ENCODE data around the gene KLK13.

The KLK13 gene

DNA sequence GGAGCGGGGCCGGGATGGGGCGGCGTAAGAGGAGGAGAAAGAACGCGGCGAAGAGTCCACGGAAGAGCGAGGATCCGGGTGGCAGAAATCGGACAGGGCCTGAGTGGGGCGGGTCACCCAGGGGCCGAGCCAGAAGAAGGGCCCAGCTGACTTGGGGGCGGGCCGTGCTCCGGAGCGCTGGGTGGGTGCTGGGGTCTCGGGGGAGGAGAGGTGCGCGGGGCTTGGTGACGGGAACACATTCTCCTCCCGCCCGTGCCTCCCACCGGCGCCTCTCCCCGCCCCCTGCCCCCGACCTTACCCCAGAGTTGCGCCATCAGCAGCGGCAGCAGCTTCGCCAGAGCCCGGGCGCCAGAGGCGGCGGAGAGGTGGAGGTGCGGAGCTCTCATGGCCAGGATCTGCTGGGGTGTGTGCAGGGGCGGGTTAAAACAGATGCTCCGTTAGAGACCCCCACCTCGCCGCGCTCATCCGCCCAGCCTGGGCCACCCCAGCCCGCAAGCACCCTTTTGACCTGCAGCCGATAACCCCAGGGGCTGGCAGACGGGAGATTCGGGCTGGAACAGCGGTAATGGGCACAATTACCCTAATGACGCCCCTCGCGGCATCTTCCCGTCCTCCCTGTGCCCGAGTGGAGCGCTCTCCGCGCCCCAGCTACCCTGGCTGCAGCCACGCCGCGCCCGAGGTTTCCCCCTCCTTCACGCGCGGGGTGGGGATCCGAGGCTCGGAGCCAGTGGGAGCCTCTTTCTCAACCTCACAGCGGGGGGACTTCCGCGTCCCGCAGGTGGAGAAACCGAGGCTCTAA lies 45.9 kb downstream of the KLK13 start:
- no peak for DNase-seq

DNA sequence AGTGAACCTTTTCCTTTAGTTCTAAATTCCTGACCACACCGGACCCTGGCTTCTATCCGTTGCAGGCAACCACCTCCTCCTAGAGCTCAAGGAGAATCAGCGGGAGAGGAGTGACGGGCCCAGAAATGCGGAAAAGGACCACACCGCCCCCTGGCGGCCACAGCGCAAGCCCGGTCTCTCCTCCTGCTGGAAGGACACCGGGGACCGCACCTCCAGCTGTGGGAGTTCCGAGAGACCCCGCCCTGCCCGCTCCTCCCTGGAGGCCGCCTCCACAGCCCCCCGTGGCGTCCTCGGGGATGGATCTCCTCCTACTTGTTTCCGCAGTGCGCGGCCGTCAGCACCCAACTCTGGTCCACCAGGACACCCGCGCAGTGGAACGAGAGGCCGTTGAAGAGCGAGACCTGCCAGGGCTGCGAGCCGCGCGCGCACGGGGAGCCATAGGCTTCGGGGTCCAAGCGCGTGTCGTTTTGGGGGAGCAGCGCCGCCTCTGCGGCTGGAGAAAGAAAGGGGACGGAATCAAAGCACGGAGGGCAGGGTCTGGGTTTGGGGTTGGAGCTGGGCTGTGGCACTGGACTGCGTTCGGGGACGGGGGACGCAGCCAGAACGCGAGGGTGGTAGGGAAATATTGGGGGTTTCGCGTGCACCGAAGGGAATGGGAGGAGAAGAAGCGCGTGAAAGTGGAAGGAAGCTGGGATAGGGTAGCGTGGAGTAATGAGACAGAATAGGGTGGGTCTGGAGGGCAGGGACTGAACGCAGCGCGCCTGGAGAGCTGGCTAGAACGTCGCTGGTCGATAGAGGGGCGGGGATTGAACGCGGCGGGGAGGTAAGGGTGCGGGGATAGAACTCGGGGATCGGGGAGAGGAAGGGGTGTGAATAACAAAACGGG lies 47.9 kb downstream of the KLK13 start:
- DNase-seq = peak; percentile 42

DNA sequence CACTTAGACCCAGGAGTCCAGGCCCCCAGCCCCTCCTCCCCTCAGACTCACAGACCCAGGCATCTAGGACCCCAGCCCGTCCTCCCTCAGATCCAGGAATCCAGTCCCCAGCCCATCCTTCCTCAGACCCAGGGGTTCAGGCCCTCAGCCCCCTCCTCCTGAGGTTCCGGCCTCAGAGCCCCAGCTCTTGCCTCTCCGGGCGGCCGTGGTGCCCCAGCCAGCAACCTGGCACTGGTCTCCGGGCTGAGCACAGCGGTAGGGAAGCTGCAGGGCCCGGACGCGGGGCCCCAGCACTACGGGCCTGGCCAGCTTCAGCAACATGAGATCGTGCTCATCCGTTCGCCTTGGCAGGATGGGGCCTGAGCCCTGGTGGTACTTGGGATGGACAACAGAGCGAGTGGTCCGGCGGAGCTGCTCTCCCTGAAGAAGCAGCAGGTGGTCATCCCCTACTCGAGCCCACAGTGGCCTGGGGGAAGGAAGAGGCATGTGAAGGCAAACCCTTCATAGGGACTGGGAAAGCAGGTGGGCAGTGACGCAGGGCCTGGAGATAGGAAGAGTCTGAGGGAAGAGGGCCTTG lies 49.1 kb downstream of the KLK13 start:
- DNase-seq = no peak

DNA sequence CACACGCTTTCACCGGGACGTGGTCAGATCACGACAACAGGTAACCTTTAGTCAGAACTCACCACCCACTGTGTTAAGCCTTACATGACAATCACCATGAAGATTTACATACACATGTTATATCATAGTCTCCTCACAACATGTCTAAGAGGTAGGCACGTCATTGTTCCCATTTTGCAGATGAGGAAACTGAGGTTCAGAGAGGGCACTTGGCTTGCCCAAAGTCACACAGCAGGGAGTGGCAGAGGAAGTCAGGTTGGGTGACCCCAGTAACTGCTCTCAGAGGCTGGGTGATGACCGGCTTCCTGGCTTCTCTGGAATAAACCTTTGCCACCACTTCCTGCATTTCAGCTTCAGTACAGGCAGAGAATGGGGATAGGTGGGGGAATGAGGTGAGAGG lies 50.6 kb downstream of the KLK13 start:
- DNase-seq = no peak

DNA sequence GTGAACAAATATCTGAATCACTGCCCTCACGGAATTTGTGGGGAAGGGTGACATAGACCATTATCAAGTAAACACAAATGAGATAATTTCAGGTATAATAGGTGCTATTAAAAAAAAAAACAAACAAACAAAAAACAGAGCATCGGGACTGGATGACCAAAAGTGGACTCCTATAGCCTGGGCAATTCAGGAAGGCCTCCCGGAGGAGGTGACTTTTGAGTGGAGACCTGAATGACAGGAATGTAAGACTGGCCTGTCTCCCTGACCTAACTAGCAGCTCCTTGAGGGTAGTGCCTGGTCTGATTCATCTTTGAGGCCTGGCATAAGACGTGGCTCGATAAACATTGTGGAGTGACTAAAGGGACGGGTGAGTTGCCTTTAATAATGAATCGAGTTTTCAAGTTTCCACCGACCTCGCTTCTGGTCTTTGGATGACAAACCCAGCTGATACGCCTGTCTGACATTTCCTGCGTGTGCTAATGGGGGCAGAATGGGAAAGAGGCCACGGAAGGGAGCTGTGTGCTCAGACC lies 52.2 kb downstream of the KLK13 start:
- no peak for DNase-seq

DNA sequence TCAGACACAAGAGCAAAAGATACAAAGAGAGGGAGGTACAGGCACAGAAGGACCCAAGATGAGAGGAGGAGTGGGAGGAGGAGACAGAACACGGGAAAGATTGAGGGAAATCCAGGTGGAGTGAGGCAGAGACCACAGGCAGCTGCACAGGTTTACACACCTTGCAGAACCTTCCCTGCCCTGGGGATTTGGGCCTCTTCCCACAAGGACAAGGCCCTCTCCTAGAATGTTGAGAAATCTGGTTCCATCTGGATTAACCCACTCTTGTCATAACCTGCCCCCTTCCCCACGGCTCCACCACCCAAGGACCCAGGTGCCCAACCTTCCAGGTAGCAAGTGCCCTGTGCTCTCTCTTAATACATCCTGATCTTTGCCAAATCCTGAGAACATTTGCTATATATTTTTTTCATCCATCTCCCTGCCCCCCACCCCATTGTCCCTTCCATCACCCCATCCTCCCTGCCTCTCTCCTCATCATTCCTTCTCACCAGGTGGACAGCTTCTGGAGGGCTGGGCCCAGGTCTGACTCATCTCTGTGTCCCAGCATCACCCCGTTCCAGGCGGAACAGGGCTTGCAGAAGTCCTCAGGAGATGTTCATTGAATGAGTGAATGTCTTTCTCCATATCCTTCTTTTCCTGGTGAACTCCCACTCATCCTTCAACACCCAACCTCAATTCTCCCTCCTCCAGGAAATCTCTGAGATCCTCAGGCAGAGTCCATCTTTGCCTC lies 54.7 kb downstream of the KLK13 start:
- no peak for DNase-seq

DNA sequence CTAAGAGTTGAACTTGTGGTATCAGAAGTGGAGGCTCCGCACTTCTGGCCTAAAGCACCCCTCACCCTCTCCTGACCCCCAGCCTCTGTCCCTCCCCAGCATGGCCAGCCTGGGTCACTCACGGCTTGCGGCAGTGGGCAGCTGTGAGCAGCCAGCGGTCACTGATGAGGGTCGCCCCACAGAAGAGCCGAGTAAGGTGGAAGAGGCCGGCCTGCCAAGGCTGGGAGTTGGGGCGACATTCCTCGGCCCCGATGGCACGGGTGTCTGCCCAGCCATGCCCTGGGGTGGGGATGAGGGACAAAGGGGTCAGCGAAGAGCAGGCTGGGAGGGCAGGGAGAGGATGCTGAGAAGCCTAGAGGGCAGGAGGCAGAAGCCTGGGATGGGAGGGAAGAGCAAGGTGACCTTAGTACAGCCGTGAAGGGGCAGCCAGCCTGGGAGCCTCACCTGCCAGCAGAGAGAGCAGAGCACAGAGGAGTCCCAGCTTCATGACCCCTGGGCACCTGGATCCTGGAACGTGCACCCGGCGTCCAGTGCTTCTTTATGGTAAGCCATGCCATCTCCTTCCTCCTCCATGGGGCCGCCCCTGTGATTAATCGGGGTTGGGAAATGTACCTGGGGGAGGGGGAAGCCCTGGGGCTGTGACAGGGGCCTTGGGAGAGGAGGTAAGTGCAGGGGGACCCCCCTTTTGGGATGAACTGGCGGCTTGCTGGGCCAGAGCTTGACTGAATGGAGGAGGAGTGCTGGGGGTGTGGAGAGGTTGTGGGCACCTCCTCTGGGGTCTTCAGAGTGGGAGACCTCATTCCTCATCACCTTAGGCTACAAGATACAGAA lies 55.6 kb downstream of the KLK13 start:
- DNase-seq = no peak

DNA sequence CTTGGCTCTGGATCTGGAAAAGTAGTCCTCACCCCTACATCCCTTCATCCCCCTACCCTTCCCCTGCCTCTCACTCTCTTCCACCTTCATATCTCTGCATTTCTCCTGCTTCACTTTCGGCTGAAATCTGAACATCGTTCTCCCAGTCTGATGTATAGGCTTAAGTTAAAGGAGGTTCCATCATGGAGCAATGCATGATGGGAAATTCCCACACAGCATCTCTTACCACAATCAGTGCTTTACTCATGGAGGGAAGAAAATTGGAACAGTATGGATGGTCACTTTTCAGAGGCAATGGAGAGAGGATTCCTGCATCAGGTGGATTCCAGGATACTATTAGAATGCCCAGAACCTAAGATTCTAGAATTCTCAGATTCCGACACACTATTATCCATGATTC lies 57.4 kb downstream of the KLK13 start:
- no peak for DNase-seq

DNA sequence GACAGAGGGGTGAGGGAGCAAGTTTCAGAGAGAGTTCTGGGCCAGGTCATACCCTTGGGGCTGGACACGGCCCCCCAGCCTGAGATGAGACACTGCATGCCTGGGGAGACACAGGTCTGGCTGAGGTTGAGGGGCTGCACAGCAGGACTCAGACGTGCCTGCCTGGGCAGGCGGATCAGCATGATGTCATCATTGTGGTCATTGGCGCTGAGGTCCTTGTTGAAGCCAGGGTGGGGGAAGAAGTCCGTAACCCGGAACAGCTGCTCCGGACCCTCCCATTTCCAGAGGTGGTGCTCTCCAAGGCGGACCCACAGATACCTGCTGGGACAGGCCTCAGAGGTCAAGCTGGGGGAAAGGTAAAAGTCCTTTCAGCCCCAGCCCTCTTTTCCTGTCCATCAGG lies 58.5 kb downstream of the KLK13 start:
- DNase-seq = no peak
